NCI-H345 (cell line): Measurements from ENCODE around the gene FKBP5.
"Not testable (repeated sequence)": the region's sequence is repeated elsewhere in the genome, so short reads cannot be mapped to it uniquely, and the experiment has no call there.

Experiments
- DNase-seq: peaks from one replicate; lab custom pipeline; 2025; lab: John Stamatoyannopoulos, UW

The FKBP5 gene

DNA sequence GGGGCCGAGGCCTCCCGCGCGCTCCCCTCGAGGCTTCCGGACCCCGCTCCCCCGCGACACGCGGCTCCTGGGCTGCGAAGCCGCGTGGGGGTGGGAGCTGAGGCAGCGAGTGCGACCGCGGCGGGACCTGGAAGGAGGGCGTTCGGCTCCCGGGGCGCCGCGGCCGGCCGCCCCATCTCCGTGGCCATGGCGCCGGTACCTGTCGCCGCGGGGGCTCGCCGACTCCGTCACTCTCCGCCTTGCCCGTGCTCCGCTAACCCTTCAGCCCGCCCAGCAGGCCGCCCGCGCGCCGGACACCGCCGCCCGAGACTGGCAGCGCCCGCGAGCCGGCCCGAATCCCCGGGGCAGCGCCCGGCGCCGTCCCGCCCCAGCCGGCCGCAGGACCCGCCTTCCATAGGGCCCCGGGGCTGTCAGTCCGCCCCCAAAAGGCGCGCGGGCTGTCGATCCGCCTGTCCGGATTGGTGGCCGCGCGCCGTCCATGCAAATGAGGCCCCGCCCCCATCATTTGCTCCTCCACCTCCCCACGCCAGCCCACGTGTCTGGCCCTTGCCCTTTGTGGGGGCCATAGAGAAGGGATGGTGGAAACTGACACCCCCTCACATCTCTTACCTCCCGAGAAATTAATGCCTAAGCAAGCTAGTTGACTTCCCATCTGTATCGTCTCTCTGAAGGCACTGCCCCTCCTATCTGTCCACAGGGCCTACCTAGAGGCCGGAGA is at the start of gene FKBP5:
Gene FKBP5, minus strand, starts transcription at position 311 of the 718 bp plus-strand sequence. CDS start 46,091 bp downstream, outside the sequence.
- DNase-seq = peak; percentile 78

- peak; percentile 50 for DNase-seq
These were observed 48.9 kb upstream of the FKBP5 start for GRCh38 chr6:35737413-35738211.

DNA sequence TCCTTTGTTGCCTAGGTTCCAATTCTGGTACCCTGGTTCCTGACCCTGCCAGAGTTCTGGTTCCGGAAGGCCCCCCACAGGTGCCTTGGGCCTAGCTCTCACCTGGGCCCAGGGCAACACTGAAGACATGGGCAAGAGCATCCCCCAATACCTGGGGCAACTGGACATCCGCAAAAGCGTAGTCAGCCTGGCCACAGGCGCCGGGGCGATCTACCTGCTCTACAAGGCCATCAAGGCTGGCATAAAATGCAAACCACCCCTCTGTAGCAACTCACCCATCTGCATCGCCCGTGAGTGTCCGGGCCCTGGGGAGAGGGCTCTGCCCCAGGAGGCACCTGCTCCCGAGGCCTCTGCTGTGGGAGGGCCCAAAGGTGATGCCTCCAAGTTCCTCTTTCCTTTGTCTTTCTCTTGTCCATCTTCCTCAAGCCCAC is 48.3 kb upstream of the FKBP5 start, which contains the start of gene ARMC12:
Gene ARMC12, plus strand, starts transcription at position 51 of the 431 bp plus-strand sequence. Its CDS starts 77 bp downstream, at position 128.
- no peak for DNase-seq

GRCh38 chr6:35736253-35736894 is 47.7 kb upstream of the FKBP5 start:
- peak; percentile 67 for DNase-seq

- DNase-seq = no peak
These were observed 46.7 kb upstream of the FKBP5 start for GRCh38 chr6:35735452-35735851.

DNA sequence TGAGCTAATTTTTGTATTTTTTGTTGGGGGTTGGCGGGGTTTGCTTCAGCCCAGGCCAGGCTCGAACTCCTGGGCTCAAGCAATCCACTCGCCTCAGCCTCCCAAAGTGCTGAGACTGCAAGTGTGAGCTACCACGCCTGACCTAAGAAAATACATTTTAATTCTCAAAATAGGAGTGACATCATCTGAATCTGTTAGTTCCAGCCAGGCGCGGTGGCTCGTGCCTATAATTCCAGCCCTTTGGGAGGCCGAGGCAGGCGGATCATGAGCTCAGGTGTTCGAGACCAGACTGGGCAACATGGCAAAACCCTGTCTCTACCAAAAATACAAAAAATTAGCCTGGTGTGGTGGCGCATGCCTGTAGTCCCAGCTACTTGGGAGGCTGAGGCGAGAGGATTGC is 45.6 kb upstream of the FKBP5 start:
- DNase-seq = not testable (repeated sequence)

GRCh38 chr6:35733633-35734032 is 44.9 kb upstream of the FKBP5 start:
- DNase-seq = peak; percentile 5

- DNase-seq = peak; percentile 70
These were observed 43.2 kb upstream of the FKBP5 start for GRCh38 chr6:35731736-35732532.

GRCh38 chr6:35731414-35731735 is 42.7 kb upstream of the FKBP5 start:
- DNase-seq = peak; percentile 79

DNA sequence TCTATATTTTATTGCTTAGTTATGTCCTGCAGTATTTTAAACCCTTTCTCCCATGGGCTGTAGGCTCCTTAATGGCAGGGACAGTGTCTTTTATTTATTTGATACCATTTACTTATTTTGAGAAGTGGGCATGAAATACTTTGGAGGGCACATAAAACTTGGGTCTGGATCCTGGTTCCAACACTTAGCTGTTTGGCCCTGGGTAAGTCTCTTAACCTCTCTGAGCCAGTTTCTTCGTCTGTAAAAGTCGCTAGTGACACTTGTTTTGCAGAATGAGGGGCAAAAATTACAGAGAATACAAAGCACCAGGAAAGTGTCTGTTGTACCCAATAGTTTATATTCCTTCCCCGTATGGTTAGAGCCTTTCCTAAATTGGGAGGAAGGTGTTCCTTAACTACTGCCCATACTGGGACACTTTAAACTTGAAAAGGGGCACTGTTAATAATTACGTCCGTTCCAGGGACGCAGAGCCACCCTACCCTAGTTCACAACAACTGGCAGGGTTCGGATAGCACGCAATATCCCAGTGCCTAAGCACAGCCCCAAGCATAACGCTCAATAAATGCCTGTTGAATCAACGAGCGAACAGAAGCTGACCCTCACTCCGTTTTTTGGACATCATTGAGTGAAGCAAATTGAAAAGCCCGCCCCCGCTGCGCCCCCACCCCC is 42.2 kb upstream of the FKBP5 start:
- no peak for DNase-seq

GRCh38 chr6:35729722-35730121 is 41.0 kb upstream of the FKBP5 start:
- no peak for DNase-seq

DNA sequence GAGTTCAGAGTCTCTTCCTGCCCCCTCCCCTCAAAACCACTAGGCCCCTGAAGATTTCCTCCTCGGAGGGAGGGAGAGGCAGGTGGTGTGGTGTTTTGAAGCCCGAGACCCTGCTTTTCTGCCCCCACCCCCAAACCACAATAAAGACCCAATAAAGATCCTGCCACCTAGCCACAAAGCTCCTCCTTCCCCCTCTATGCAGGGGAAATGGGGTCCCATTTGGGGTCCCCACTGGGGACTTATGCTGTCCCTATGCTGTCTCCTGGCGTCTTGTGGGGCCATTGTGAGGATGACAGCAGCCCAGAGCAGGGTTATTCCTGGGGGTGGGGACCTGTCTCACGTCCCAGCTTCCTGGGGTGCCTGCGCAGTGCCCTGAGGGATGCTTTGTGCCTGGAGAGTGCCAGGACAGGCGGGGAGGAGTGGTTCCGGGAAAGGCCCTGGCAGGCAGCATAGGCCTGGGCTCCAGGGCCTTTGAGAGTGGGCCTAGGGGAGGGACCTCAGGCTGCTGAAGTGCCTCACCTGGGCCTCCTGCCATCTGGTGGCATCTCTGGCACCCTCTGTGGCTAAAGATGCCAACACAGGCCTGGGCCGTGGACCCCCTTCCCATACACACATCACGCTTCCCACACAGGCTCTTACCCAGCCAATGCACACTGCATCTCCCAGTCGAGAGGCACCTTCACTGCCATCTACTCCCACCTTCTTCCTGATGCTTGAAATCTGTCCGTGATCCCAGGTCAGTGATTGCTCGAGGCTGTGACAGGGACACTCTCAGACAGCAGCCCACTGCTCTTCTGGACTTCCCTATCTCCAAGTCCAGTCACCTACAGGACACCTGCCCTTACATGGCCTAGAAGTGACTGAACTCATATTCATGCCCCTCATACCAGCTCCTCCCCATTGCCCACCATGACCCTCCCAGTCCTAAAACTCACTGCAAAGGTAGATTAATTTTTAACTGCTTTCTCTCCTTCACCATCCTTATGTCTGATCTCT is 40.3 kb upstream of the FKBP5 start:
- peak; percentile 19 for DNase-seq

DNA sequence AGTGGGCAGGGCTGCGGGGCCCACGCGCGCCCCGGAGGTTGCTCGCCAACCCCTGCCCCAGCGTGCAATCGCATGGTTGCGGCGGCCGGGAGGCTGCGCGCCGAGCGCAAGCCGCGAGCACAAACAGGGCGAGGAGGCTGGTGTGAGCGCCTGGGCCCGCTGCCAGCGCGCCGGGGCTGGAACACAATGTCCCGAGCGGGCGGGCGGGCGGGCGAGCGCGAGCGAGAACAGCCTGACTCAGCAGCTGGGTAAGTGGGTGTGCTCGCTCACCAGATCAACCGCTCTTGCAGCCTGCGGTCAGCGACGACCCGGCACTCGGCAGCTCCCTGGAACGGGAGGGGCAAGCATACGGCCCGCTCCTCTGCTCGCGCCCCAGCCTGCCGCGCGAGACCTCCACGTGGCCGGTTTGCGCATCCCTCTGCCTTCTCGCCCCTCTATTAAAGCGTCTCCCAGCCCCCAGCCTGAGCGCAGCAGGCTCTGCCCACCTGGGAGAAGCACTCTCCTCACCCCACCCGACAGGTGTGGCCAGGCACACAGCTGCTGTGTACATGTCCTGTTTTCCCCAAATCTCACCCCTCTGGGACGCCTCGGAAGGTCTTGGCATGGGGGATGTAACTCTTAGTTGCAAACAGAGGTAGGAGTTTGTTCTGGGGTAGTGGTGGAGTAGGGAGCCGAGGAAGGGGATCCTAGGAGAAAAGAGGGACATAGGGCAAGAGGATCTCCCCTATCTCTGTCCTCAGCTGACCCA is 39.4 kb upstream of the FKBP5 start:
- peak; percentile 72 for DNase-seq

DNA sequence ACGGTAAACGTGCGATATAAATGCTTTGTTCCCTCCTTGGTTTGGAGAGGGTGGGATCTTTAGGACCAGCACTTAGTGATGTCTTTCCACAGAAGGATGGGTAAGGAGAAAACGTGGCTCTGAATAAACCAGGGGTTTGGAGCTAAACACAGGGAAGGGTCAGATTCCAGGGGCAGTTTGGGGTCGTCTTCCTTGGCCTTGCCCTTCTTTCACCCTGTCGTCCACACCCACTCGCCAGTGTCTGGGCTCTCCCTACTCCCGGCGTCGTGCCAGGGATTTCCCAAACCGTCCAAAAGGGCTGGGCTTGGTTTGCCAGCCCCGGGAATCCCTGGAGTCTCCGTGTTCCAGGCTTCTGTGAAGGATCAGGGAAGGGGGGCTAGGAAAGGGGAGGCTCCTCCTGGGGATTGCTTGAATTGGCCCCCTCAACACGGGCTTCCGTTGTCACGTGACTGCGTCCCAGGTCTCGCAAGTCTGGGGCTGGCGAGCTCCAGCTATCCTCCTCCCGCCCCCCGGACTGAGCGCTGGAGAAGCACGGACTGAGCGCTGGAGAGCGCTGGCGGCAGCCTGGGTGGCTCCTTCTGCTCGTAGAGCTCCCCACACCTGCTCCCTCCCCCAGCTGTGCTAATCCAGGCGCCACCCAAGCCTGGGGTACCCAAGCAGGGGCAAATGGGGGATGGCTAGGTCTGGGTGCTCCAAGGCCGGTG is 38.7 kb upstream of the FKBP5 start:
- peak; percentile 62 for DNase-seq

DNA sequence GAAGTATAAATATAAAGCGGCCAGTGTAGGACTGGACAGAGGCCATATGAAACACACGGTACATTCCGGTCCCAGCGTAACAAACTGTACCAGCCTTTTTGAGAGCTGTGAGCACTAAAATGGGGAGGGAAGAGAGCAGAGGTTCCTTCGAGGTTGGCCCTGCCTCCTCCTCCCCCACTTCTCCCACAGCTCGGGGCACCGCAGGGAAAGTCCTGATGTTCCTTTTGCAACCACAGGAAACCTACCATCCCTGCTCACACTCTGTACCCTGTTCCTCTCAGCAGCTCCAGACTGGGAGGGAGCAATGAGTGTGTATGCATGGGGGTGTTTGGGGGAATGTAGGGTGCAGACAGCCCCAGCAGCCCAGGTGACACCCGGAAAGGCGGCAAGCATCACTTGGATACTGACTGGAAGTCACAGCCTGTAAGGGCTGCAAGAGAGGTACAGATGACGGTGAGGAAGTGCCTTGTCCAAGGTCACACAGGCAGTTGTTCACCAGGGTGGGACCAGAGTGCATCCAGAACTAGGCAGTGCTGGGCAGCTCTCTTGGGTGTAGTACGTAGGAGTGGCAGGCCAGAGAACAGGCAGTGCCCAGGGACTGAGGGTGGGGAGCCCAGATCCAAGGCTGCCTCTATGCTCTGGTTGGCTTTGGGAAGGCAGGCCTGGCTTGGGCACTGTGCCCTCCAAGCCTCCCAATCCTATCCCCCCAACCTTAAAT is 37.2 kb upstream of the FKBP5 start:
- DNase-seq = no peak

- DNase-seq = no peak
These were observed 36.5 kb upstream of the FKBP5 start for GRCh38 chr6:35725081-35725708.

- no peak for DNase-seq
These were observed 35.8 kb upstream of the FKBP5 start for GRCh38 chr6:35724471-35724870.

- no peak for DNase-seq
These were observed 35.3 kb upstream of the FKBP5 start for GRCh38 chr6:35724059-35724458.
